Measurements from ENCODE around the gene RSAD1.

DNA sequence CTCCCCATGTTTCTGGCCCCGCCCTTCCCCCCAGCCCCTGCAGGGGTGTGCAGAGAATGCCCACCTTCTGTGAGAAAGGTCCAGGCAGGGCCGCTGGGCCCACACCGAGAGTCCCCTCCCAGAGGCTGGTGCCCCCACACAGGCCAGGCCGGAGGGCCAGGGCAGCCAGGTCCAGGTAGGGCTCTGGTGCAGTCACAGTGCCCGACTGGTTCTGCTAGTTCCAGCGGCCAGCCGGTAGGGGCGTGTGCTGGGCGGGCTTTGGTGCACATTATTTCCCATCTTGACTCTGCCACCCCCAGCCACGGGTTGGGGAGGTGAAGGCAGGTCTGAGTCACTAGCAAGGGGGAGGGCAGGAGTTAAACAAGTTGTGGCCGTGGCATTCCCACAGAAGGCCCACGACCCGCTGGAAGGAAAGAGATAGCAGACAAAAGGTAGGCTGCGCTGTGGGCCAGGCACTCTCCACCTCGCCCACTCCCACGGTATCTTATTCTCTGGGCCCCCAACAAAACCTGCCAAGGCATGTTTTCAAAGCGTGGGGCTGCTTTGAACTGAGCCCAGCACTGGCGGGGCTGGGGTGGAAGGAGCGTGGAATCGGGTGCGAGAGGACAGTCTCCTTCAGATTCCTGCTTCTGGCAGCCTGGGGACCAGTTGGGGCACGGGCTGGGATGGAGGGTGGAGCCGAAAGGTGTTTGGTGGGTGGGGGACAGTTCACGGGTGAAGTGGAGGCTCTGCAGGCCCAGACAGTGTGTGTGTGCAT, 55.7 kb downstream of the RSAD1 start:
- TF ChIP-seq, protein P1, sequence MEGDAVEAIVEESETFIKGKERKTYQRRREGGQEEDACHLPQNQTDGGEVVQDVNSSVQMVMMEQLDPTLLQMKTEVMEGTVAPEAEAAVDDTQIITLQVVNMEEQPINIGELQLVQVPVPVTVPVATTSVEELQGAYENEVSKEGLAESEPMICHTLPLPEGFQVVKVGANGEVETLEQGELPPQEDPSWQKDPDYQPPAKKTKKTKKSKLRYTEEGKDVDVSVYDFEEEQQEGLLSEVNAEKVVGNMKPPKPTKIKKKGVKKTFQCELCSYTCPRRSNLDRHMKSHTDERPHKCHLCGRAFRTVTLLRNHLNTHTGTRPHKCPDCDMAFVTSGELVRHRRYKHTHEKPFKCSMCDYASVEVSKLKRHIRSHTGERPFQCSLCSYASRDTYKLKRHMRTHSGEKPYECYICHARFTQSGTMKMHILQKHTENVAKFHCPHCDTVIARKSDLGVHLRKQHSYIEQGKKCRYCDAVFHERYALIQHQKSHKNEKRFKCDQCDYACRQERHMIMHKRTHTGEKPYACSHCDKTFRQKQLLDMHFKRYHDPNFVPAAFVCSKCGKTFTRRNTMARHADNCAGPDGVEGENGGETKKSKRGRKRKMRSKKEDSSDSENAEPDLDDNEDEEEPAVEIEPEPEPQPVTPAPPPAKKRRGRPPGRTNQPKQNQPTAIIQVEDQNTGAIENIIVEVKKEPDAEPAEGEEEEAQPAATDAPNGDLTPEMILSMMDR (IDR thresholded peaks at IDR 0.05; ENCODE audit: low read depth, low read length, missing input control): no peak
- TF ChIP-seq EGR1 (IDR thresholded peaks at IDR 0.05; ENCODE audit: low read depth in 2 of 2) (no peak), JUND (IDR thresholded peaks at IDR 0.05) (no peak), YY1 (IDR thresholded peaks at IDR 0.05) (no peak), HNF4G (IDR thresholded peaks at IDR 0.05) (no peak), SP1 (IDR thresholded peaks at IDR 0.05) (no peak), NR2F2 (IDR thresholded peaks at IDR 0.05) (no peak), GABPA (IDR thresholded peaks at IDR 0.05 in 1 of 2, conservative IDR thresholded peaks at IDR 0.05 in 1 of 2) (no peak), FOXA2 (IDR thresholded peaks at IDR 0.05) (no peak), FOXA1 (IDR thresholded peaks at IDR 0.05) (no peak), RAD21 (IDR thresholded peaks at IDR 0.05) (no peak)
- TF ChIP-seq, protein P2, sequence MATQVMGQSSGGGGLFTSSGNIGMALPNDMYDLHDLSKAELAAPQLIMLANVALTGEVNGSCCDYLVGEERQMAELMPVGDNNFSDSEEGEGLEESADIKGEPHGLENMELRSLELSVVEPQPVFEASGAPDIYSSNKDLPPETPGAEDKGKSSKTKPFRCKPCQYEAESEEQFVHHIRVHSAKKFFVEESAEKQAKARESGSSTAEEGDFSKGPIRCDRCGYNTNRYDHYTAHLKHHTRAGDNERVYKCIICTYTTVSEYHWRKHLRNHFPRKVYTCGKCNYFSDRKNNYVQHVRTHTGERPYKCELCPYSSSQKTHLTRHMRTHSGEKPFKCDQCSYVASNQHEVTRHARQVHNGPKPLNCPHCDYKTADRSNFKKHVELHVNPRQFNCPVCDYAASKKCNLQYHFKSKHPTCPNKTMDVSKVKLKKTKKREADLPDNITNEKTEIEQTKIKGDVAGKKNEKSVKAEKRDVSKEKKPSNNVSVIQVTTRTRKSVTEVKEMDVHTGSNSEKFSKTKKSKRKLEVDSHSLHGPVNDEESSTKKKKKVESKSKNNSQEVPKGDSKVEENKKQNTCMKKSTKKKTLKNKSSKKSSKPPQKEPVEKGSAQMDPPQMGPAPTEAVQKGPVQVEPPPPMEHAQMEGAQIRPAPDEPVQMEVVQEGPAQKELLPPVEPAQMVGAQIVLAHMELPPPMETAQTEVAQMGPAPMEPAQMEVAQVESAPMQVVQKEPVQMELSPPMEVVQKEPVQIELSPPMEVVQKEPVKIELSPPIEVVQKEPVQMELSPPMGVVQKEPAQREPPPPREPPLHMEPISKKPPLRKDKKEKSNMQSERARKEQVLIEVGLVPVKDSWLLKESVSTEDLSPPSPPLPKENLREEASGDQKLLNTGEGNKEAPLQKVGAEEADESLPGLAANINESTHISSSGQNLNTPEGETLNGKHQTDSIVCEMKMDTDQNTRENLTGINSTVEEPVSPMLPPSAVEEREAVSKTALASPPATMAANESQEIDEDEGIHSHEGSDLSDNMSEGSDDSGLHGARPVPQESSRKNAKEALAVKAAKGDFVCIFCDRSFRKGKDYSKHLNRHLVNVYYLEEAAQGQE (IDR thresholded peaks at IDR 0.05): no peak

Measured in liver (tissue), 3 donors.